ENCODE data around the gene RFTN1.
A peak's percentile ranks its signal among the peaks of the same experiment; 100 is the strongest.

The RFTN1 gene

GRCh38 chr3:16290827-16291196, 222.7 kb downstream of the RFTN1 start:
- peak; percentile 24; the same call in 1 of the 3 replicates for ATAC-seq
- TF ChIP-seq ZNF70 (CRISPR knock-in tag; IDR thresholded peaks at IDR 0.05) (no peak), RARB (CRISPR knock-in tag; IDR thresholded peaks at IDR 0.05) (no peak), ESRRG (CRISPR knock-in tag; IDR thresholded peaks at IDR 0.05) (no peak), GLIS3 (CRISPR knock-in tag; IDR thresholded peaks at IDR 0.05) (no peak), CSDC2 (CRISPR knock-in tag; IDR thresholded peaks at IDR 0.05) (no peak), TSHZ2 (CRISPR knock-in tag; IDR thresholded peaks at IDR 0.05) (no peak), OSR1 (CRISPR knock-in tag; IDR thresholded peaks at IDR 0.05) (no peak), ZFP30 (CRISPR knock-in tag; IDR thresholded peaks at IDR 0.05) (no peak), BACH2 (CRISPR knock-in tag; IDR thresholded peaks at IDR 0.05; ENCODE audit: borderline replicate concordance) (no peak), ARNTL (CRISPR knock-in tag; IDR thresholded peaks at IDR 0.05; ENCODE audit: borderline replicate concordance, low read depth) (no peak), TOX (CRISPR knock-in tag; IDR thresholded peaks at IDR 0.05; ENCODE audit: borderline replicate concordance) (no peak), ZC3H10 (CRISPR knock-in tag; IDR thresholded peaks at IDR 0.05) (no peak)

GRCh38 chr3:16290007-16290826, 223.3 kb downstream of the RFTN1 start:
- peak; percentile 87 for ATAC-seq
- TF ChIP-seq PPARA (CRISPR knock-in tag; IDR thresholded peaks at IDR 0.05; ENCODE audit: borderline replicate concordance): no peak
- TF ChIP-seq OSR1 (CRISPR knock-in tag; IDR thresholded peaks at IDR 0.05): no peak
- TF ChIP-seq CREB5 (CRISPR knock-in tag; IDR thresholded peaks at IDR 0.05; ENCODE audit: low read depth): no peak
- no peak for TF ChIP-seq ZNF70 (CRISPR knock-in tag; IDR thresholded peaks at IDR 0.05)
- no peak for TF ChIP-seq TOX (CRISPR knock-in tag; IDR thresholded peaks at IDR 0.05; ENCODE audit: borderline replicate concordance)
- TF ChIP-seq ZNF8 (CRISPR knock-in tag; IDR thresholded peaks at IDR 0.05): no peak
- TF ChIP-seq ZFP30 (CRISPR knock-in tag; IDR thresholded peaks at IDR 0.05): no peak
- TF ChIP-seq ARNTL (CRISPR knock-in tag; IDR thresholded peaks at IDR 0.05; ENCODE audit: borderline replicate concordance, low read depth): no peak
- TF ChIP-seq BACH2 (CRISPR knock-in tag; IDR thresholded peaks at IDR 0.05; ENCODE audit: borderline replicate concordance): no peak
- TF ChIP-seq ZC3H10 (CRISPR knock-in tag; IDR thresholded peaks at IDR 0.05): no peak
- TF ChIP-seq ISL1 (CRISPR knock-in tag; IDR thresholded peaks at IDR 0.05): no peak
- no peak for TF ChIP-seq ESRRG (CRISPR knock-in tag; IDR thresholded peaks at IDR 0.05)
- TF ChIP-seq PATZ1 (CRISPR knock-in tag; IDR thresholded peaks at IDR 0.05; ENCODE audit: borderline replicate concordance): no peak
- TF ChIP-seq ZNF565 (CRISPR knock-in tag; conservative IDR thresholded peaks at IDR 0.05; ENCODE audit: low read depth): no peak
- no peak for TF ChIP-seq ZFP3 (CRISPR knock-in tag; IDR thresholded peaks at IDR 0.05)
- TF ChIP-seq POU6F1 (CRISPR knock-in tag; IDR thresholded peaks at IDR 0.05; ENCODE audit: borderline replicate concordance, low read depth): no peak
- no peak for TF ChIP-seq CSDC2 (CRISPR knock-in tag; IDR thresholded peaks at IDR 0.05)
- no peak for TF ChIP-seq CSRNP3 (CRISPR knock-in tag; IDR thresholded peaks at IDR 0.05)
- TF ChIP-seq SNAI2 (CRISPR knock-in tag; IDR thresholded peaks at IDR 0.05): no peak
